MV-4-11 (cell line): ENCODE results near the gene RNF4.
A peak's percentile ranks its signal among the peaks of the same experiment; 100 is the strongest.

ENCODE experiments used
- DNase-seq: peaks from one replicate; lab custom pipeline; 2025; lab: John Stamatoyannopoulos, UW

RNF4 gene

DNA sequence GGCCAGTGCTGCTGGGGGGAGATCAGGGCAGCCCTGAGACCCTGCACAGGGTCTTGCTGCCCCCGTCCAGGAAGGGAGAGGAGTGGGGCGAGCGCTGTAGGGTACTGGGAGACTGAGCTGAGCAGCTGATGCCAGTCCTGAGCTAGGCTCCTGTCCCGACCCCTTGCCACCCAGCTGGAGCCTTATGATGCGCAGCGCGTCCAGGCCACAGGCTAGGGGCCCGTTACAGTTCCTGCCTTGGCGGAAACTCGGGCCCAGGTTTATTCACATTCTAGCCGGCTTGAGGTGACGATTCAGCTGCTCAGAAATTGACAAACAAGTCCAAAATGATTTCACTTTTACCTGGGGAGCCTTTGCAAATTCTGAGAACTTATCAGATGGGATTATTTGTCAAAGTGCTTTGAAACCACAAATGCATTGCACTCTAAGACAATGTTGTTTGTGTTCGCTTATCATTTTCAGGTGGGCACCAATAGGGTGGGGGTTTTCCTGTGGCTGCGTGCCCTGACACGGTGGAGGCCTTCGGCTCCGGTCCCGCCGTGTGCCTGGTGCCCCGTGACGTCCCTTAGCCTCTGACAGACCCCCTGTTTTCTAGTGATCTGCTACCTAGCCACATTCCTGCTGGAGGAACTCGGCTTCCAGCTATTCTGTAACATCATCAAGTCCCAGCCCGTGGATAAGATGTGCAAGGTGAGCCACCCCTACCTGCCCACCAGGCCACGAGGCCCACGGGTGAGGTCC is 31.3 kb upstream of the RNF4 start:
- DNase-seq, result no peak

DNA sequence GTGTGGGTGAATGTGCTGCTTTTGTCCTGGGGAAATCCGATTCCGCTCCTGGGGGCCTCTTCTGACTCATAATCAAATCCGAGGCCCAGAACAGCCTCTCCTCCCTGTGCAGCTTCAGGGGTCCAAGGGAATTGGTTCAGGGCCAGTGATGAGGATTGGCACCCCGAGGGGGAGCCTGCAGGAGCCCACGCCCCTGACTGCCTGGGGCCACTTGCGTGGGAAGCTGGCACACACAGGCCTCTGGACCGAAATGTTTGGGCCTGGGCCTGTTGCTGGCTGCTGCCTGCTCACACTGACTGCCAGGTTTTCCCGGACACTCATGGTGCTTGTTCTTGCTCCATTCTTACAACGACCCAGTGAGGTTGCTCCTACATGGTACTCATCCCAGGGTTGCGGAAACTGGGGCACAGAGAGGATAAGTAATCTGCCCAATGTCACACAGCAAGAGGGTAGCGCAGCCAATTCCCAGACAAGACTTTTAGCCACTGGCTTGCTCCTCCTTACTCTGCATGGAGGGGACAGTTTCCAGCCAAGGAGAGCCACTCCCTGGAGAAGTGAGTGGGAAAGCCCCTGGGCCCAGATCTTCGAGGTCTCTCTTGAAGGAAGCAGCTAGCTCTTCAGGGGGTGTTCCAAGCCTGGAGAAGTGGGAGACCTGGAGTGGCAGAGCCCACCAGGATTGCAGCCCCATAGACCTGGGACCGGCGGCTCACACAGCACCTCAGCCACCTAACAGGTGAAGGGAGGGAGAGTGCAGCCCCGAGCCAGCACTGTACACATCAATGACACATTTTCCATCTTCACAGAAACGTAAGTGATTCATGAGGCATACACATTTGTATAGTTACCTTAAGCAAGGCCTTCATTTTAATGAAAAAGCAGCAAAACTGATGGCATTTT is 29.8 kb upstream of the RNF4 start:
- no peak for DNase-seq

DNA sequence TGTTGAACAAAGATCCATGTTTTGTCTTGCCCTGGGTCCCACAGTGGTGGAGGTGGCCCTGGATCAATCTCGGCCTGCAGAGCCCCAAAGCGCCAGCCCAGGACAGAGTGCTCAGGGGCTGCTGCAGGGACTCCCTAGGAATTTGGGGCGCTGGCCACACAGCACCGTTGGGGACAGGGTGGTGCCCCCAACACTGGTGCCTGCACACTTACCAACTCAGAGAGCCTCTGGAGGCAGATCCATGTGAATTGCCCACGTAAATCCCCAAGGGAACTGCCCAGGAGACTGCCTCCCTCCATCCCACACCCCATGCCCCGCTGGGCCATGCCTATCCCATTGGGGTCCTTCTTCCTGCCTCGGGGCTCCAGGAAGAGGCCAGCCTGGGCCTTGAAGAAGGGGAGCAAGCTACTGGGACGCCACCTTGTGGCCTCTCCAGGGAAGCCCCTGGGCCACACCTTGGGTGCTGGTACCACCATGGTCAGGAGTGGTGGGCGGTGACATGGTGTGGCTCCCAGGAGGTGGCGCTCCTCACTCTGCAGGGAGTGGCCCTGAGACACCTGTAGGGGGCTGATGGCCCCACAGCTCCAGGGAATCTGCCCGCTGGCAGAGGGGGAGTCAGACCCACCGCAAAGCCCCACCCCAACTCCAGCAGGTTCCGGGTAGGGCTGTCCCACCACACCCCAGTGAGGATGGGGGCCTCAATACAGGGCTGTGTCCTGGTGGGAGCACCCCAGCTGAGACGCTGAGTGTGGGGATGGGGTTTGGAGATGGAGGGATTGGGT is 27.3 kb upstream of the RNF4 start:
- DNase-seq, result peak; percentile 62

DNA sequence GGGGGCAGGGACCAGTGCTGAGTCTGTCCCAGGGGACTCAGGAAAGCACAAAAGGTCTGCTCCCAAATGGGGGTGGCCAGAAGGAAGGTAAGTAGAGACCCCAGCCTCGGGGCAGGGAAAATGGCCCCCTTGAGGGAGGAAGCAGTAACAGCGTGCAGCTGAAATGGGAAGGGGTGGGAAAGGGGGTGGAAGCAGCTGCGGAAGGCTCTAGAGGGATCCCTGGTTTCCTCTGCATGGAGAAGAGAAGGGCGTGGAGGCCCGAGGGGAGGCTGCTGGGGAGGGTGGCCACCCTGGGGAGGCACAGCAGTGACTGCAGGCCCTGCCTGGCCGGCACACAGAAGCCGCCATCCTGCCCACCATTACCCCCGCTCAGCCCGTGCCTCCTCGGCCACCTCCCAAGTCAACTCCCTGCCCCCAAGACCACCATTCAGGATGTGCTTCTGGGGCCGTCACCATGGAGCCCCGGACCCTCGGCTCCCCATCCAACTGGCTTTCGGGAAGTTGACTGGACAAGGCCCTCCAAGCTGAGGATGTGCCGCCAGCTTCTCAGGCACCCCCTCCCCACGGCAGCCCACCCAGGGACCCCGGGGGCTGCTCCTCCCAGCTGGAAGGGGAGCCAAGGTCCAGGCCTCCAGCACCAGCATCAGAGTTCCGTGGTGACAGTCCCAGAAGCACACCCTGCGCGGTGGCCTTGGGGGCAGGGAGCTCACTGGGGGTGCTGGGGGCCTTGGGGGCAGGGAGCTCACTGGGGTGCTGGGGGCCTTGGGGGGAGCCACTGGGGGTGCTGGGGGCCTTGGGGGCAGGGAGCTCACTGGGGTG is 26.5 kb upstream of the RNF4 start:
- no peak for DNase-seq

DNA sequence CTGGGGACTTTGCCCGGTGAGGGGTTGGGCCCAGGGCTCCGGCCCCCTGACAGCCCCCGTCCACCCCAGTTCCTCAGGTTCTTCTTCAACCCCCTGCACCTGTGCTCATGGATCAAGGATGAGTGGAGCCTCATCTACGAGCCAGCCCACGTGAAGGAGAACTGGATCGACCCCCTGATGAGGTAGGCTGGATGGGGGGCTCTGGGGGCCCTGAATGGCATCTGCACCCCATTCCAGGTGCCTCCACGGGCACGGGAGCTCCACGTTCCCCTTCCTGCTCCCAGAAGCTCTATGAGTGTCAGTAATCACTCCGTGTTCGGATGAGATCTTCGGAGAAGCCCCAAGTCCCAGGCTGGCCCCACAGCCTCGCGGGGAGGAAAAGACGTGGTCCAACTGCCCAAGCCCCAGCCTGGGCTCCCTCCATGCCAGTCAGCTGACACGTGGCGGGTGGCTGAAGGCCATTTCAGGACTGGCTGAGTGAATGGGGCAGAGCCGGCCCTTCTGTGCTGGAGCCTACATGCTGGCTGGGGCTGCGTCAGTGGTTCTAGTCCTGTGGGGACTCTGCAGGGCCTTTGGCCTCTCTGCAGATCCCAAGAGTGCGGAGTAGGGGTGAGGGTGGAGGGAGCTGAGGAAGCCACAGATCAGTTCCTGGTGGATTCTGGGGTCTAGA is 25.7 kb upstream of the RNF4 start:
- no peak for DNase-seq

DNA sequence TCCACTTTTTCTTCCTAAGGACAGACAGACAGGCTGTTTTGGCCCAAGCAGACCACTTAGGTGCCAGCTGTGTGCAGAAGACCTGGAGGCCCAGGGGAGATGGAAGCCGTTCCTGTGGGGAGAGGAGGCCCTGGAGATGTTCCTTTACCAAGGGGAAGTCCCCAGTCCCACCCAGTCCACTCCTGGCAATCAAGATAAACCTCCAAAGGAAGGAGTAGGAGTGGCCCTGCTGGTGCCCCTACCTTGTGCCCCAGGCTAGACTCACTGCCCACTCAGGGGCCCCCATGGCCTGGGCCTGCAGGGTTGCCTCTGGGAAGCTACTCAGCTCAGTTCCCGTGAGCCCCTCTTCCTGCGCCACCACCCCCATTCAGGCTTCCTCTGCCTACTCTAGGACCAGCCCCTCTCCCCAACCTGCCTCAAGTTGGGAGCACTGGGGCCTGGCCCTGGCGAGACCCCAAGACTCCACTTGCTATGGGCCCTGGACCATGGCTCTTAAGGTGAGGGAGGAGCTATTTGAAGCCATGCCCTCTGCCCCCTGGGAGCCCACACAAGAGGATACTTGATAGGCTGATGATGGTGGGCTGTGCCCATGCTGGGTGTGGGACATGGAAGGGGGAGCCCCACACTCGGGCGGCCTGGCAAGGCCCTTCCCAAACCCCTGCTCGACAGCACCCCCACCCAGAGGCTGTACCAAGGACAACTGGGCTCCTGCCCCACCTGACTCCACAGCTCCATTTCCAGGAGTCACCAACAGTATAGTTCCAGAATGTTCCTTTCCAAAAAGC is 24.8 kb upstream of the RNF4 start:
- no peak for DNase-seq

DNA sequence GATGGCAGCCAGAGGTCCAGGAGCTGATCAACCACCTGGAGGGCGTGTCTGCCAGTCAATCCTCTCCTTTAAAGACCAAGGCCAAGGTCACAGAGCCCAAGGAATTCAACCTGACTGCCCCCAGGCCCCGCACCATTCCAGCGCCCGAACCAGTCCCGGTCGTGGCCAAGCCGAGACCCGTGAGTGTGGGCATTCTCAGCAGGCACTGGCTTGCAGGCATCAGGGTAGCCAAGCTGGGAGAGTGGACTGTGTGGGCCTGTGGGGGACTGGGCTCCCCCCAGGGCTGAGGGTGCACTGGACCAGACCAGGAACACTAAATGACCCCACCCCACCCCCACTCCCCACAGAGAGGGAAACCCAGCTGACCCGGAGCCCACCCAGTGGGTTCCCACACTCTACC is 23.8 kb upstream of the RNF4 start:
- DNase-seq, result no peak

DNA sequence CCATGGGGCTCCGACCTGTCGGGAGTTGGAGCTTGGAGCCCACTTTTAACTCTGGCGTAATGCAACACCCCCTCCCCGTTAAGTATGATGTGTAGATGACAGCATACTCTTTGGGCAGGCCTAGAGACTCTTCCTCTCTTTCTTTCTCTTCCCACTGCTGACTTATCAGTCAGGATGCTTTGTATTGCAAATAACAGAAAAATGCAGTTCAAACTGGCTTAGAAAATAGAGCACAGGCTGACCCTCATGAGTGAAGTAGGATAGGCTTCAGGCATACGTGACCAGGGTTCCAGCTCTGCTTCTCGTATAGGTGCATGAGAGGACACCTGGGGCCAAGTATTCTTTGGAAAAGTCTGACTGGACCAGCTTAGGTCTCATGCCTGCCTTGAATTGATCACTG is 23.3 kb upstream of the RNF4 start:
- DNase-seq, result no peak

DNA sequence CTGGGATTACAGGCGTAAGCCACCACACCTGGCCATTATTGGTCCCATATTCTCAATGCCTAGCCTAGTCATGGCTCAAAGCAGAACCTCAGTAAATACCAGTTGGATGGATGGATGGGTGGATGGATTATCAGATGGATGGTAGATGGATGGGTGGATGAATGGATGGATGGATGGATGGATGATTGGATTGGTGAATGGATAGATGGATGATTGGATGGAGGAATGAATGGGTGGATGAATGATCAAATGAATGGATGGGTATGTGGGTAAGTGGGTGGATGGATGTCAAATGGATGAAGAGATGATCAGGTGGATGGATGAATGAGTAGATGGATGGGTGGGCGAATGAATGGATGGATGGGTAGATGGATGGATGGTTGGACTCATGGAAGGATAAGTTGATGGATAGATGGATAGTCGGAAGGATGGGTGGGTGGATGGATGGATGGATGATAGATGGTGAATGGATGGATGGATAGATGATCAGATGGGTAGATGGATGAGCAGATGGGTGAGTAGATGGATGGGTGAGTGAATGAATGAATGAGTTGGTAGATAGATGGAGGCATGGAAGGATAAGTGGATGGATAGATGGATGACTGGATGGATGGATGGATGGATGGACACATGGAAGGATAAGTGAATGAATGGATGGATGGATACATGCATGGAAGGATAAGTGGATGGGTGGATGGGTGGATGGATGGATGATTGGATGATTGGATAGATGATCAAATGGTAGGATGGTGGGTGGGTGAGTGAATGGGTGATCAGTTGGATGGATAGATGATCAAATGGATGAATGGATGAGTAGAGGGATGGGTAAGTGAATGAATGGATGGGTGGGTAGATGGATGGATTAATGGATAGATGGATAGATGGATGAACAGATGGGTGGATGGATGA is 22.0 kb upstream of the RNF4 start:
- DNase-seq, result no peak

DNA sequence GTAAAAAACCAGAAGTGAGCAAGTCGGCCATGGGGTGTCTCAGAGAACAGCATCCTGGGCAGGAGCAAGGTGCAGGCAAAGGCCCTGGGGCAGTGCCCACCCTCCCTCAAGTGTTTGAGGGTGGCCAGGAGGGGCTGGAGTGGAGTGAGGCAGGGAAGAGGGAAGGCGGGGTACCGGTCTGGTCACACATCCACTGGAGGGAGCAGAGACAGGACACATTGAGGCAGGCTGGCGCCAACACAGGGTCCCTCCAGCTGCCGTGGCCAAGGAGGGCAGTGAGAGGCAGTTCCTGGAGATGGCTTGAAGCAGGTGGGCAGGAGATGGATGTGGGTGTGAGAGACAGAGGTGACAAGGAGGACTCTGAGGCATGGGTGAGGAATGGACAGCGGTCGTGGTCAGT is 20.3 kb upstream of the RNF4 start:
- DNase-seq, result no peak

DNA sequence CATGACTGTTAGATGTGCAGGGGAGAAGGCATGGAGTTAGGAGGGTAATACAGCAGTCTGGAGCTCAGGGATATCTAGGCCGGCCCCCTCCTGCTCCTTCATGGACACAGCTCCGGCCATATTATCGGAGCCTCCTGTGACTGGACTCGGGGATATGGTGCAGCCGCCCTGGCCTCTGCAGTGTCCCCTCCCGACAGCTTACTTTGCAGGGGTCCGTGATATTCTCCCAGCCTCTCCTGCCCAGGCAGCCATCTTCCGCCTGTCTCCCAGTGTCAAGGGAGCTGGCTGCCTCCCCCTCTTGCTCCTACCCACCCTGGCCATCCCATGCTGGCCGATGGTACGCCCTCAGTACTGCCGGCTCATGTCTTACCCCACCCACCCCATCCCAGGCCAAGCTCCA is 19.9 kb upstream of the RNF4 start:
- DNase-seq, result no peak

DNA sequence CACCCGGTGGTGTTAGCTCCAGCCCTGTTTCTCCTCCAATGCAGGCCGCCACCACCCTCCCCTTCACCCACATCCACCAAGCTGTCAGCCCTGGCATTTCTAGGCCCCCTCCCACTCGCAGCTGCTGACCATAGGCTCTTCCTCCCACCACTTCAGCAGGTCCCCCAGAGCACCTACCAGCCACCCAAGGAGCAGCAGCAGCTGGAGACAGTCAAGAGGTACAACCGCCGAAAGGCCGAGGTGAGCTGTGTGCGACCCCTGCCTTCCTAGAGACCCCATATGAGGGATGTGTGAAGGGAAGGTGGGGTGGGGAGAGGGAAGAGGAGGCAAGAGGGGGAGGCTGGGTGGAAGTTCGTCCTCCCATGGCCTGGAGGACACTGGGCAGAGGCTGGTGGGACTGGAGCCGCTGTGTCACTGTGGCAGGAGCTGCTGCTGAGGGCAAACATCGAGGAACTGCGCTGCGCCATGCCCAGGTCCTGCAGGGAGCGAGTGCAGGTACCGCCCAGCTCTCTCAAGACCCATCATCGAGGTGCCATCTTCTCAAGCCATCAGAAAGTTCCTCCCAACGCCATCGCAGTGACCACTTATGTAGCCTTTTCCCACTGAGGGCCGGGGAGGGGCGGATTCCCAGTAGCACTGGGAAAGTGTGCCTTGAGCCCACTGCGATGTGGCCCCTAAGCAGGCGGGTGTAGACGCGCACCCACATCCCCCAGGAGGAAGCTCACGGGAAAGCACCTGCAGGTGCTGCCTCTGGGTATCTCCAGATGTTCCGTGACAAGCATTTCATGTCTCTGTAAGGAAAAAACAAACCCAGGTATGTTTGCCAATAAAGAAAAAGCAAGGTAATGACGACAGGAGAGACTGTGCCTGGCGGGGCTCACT is 19.2 kb upstream of the RNF4 start:
- no peak for DNase-seq

DNA sequence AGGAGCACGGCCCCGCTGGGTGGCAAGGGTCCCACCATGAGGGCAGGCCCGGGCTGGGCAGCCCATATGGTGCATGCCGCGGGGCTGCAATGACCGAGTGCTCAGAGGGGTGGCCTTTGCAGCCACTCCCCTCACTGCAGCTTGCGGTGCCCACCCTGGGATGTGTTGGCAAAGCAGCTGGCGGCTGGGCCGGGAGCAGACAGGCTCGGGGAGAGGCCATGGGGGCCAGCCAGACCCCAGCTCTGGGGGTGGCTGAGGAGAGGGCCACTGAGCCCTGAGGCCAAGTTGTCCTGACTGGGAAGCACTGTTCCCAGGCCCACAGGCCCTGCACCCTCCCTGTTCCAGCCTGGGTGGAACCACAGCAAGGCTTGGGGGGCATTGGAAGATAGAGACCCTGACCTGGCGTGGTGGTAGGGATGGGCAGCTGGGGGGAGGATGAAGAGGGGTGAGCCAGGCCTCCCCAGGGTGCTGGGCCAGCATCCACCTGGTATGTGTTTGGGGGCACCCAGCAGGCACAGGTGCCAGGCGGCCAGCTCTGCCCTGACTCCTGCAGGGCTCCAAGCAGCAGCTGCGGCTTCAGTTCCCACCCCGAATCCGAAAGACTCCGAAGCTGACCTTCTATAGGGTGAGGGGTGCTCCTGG is 18.4 kb upstream of the RNF4 start:
- no peak for DNase-seq

DNA sequence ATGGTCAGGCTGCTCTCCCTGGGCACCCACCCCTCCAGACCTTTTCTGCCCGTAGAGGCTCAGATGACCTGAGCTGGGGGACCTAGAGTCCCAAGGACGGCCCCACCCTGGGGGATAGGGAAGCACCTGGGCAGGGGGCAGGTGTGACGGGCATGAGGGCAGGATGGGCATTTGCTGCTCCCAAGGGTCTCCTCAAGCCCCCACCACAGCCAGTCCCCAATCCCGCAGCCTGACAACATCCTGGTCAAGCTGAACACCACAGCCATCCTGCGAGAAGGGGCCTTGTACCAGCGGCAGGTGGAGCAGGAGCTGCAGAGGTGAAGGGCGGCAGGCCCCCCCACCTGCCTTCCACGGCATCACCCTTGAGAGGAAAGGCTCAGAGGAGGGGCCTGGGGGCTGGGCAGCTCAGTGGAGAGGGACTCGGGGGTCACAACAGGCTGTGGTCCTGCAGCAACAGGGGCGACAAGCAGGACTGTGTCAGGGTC is 17.8 kb upstream of the RNF4 start:
- DNase-seq, result no peak

DNA sequence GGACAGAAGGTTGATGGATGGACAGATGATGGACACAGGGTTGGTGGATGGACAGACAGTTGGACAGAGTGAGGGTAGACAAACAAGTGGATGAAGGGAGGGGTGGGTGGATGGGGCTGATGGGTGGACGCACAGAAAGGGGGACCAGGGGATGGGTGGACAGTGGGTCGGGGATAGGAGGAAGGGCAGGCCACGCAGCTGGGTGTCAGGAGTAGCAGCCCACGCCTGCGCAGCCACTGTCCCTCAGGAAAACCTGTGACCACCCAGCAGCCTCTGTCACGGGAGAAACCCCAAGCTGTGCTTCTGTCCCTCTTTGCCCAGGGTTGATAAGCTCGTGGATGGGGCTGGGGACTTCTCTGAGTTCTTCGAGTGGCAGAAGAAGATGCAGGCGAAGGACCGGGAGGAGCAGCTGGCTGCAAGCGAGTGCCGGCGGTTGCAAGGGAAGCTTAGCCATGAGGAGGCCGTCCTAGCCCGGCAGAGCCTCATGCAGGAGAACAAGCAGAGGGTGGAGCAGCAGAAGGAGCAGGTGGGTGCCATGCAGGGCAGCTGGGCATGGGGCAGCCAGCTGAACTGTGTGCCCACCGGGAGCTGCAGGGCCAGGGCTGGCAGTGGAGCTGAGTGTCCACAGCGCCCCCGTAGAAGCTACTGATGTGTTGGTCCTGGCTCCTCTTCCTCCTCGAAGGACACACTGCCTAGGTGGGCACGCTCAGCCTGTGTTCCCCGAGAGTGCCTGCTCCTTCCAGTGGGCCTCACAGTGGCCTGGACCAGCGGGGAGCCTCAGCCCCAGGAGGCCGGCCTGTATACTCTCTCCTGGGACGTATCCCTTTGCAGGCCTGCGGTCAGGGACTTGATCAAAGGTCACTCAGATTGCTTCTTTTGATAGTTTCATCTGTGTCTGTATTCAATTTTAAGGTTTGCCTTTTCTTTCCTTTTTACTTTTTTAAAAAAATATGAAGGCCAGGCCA is 16.8 kb upstream of the RNF4 start:
- no peak for DNase-seq

DNA sequence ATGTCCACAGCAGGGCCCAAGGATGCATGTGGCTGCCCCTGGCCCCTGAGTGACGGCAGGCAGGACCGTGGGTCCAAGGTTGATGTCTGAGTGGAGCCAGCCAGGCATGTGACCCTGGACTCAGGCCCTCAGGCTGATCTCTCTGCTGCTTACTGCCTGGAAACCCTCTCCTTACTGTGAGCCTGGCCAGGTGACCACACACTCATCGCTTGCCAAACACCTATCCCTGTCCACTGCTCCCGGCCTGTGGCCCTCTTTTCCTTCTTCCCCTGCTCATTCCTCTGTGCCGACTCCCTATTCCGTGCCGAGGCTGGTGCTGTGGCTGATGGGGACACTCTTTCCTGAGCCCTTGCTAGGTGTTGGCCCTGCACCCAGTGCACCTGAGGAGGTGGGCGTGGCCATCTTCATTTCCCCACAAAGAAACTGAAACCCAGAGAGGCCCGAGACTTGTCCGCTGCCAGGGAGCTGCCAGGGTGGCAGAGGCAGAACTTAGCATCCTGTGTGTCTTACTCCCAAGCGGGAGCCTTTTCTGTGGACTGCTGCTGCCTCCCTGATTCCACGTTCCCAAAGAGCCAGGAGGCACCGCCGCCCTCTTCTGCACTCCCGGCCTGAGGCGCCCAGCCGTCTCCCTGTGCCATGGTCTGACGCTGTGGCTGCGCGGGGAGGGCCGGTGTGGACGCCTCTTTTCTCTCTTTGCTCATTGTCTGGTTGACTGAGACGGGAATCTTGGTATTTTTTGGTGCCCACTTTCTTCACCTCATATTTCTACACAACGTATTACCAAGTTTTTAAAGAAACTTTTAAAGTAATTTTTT is 11.2 kb upstream of the RNF4 start:
- no peak for DNase-seq
